GM18526 (cell line): ENCODE results near the gene ACER3.

Experiments
- POLR2A ChIP-seq: IDR thresholded peaks from 3 replicates; pipeline ENCODE4 v1.6.1; 2011; ENCODE audit not compliant: insufficient read length; ENCODE audit errors: extremely low read depth

The ACER3 gene

DNA sequence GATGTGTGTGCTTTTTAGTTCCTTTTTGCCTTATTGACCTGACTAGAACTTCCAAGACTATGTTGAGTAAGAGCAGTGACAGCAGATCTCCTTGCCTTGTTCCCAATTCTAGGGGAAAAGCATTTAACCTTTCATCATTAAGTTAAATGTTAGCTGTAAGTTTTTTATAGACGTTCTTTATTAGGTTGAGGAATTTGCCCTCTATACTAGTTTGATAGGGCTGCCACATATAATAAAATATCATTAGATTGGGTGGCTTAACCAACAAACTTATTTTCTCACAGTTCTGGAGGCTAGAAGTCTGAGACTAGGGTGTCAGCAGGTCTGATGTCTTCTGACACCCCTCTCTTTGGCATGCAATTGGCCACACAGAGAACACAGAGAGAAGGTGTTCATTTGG is 140.9 kb downstream of the ACER3 start:
- TF ChIP-seq POLR2A = no peak

DNA sequence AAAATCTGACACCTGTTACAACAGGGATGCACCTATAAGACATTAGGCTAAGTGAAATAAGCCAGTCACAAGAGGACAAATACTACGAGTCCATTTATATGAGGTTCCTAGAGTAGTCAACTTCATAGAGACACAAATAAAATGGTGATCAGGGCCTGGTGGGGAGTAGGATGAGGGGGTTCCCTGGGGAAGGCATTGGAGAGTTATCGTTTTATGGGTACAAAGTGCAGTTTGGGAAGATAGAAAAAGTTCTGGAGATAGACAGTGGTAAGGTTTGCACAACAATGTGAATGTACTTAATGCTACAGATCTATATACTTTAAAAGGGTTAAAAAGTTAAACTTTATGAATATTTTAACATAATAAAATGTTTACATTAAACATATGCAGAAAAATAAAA is 142.1 kb downstream of the ACER3 start:
- no peak for TF ChIP-seq POLR2A

DNA sequence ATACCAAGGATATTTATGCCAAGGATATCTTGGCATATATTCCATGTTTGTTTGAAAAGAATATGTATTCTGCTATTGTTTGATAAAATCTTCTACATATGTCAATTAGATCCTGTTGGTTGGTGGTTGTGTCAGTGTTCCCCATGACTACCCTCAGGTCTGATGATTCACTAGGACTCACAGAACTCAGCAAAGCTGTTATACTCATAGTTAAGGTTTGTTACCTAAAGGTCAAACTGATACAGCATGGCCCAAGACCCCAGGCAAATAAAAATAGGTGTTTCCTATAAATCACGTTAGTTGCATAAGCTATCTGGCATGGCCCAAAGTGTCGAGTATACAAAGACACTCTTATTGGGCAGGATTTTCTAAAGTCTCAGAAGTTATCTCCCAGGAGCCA is 143.2 kb downstream of the ACER3 start:
- no peak for TF ChIP-seq POLR2A

GRCh38 chr11:77009533-77010160 is 148.9 kb downstream of the ACER3 start:
- TF ChIP-seq POLR2A = no peak

DNA sequence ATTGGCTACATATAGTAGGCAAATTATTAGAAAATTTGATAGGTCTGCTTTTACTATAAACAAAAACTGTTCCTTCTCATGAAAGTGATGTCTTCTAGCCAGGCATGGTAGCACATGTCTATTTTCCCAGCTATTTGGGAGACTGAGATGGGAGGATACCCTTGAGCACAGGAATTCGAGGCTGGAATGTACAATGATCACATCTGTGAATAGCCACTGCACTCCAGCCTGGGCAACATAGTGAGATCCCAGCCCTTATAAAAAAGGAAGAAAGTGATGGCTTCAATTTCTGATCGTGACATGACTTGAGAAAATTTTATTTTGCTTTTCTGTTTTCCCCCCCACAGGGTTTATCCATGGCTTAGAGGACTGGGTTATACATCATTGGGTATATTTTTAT is 154.0 kb downstream of the ACER3 start:
- no peak for TF ChIP-seq POLR2A

DNA sequence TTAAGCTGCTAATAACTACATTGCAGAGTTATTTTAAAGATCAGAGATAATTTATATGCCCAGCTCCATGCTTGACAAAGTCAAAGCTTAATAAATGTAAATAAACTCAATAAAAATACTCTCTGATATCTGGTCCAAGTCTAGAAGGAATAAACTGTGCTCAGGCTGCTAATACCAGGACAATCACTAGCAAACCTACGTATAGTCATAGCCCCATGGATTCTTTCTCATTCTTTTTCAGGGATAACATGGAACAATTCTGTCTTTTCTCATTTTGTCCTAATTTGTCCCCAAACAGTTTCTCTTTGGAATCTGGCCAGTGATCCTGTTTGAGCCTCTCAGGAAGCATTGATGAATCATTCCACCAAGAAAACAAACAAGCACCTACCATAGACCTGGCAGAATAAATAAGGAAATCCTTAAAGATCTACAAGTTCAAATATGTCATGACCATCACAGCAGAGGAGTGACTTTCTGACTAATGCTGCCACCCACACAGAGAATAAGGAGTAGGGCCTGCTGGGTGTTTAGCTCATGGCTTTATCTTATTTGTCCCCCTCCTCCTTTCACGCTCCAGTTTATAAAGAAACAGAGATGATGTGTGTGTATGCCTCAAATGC is 159.4 kb downstream of the ACER3 start:
- TF ChIP-seq POLR2A = no peak

DNA sequence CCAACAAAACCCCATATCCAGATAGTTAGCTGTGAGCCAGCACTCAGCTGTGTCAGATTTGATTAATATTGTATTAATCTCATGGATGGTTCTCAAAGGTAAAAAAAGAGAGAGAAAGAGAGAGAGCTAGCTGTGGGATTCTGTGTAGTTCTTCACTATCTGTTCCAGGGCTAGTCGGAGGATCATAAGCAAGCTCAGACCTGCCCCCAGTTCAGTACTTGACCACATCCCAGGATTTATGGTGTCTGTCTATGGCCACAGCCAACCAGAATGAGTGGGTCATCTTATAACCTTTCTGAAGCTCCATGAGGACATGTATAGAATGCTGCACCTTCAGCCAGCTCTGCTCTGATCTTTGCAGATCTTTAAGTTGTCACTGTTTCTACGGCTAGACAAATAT is 160.0 kb downstream of the ACER3 start:
- no peak for TF ChIP-seq POLR2A

DNA sequence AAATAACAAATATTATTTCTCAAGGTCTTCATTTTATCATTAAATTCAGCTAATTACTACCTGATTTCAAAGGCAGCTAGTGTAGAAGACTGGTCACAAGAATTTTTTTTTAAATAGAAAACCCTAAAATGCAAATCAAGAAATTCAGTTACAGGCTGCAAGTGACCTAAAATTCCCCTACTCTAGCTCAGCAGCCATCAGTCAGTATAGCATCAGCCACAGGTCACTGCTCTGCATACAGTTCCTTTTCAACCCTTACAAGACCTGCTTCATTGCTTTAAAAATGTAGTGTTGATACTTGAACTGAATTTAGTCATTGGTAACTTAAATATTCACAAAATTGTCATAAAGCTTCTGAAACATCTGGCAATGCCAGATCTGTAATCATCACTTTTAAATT is 164.0 kb downstream of the ACER3 start:
- no peak for TF ChIP-seq POLR2A

DNA sequence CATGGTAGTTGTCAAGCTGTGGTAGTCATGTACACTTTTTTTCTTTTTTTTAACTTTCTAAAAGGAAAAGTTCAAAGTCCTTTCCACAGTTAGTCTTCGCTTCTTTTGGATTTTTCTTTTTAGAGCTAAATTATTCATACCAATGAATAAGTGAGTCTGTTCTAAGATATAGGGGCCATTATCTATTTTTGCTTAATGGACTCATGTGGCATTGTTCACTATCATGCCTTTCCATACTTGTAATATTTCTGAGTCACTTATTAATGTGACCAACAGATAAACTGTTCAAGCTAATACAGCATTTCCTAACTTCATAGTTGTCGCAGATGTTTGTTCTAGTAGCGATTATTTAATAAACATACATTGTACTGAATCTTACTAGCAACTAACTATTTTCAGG is 165.5 kb downstream of the ACER3 start:
- no peak for TF ChIP-seq POLR2A

DNA sequence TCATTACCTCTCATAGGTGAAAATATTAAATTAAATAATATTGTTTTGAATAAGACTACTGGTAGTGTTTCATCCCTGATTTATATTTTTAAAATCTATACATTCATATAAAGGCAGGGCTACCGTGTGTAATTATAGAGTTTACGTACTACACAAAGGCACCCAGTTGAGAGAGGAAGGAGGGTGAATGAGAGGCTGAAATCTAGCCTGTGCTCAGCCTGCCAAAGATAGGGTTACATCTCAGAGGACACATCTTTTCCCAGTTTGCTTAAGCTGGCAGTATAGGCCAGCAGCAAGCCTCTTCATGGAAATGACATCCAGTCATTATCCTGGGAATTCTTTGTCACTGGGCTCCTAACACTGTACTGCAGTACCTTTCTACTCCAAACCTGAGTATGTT is 166.0 kb downstream of the ACER3 start:
- TF ChIP-seq POLR2A = no peak

DNA sequence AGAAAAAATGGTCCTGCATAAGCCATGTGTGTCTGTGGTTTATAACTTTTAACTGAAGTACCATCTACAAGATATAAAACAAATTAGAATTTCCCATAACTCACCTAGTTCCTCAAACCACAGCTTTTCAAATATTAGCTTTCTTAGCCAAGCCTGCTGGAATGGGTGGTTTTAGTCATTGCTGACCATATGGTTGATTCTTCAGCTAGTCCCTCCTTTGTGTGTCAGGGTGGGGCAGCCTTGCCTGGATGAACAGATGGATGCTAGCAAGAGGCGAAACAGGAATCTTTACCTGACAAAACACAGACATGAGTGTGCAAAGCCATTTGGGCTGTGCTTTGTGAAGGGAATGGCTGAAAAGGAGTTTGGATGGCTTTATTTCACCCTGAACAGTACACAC is 166.6 kb downstream of the ACER3 start:
- TF ChIP-seq POLR2A = no peak

- no peak for TF ChIP-seq POLR2A
Measured at GRCh38 chr11:77029829-77030228, 169.1 kb downstream of the ACER3 start.

DNA sequence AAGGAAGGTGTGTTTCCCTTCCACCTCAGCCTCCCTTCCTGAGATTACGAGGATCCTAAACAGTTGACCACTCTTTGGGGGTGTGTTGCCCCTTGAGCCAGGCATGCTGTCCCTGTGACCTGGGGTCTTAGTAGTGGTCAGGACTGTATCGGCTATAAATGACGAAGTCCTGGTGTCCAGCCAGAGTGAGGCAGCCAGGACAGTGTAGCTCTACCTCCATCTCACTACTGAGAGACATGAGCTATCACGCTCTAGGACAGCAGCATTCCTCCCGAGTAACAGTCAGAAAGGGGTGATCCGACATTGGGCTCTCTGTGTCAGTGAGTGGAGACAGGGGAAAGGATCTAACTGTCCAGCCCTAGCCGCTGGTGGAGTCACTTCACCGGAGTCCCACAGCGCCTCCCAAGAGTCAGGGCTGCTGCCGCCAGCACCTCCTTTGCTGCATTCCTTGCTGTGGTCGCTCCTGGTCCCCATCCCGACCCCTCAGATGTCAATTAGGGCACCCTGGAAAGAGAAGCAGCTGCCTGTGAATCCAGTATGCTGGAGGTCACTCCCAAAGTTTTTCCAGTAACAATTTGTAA is 170.2 kb downstream of the ACER3 start:
- TF ChIP-seq POLR2A = no peak

- no peak for TF ChIP-seq POLR2A
Measured at GRCh38 chr11:77031599-77031998, 170.9 kb downstream of the ACER3 start.

DNA sequence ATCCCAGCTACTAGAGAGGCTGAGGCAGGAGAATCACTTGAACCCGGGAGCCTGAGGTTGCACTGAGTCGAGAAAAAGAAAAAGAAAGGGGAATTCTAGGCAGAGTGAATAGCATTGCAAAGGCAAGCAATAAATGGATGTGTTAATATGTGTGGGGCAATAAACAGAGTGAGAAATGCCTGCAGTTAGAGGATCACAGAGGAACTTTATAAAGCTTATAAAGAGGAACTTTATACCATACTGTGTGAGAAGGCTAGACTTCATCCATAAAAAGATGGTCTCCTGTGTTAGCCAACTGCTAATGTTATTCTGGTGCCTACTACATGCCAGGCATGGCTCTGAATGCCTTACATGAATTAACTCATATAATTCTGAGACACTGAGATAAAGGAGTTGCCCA is 174.3 kb downstream of the ACER3 start:
- TF ChIP-seq POLR2A = no peak

- no peak for TF ChIP-seq POLR2A
Measured at GRCh38 chr11:77035580-77035979, 174.9 kb downstream of the ACER3 start.

GRCh38 chr11:77036398-77036797 is 175.7 kb downstream of the ACER3 start:
- TF ChIP-seq POLR2A = no peak

- TF ChIP-seq POLR2A = no peak
Measured at GRCh38 chr11:77037057-77037456, 176.3 kb downstream of the ACER3 start.
